Nephron progenitor cell (in vitro differentiated cells): Measurements from ENCODE around the gene CHD6.
A peak's percentile ranks its signal among the peaks of the same experiment; 100 is the strongest.

Experiments
- DNase-seq: peaks from one replicate; pipeline ENCODE4 v3.0.0; 2021
- H3K27ac Mint-ChIP-seq: 2 replicates; pipeline ENCODE4 v1.8.0; 2021; ENCODE audit warnings: mild to moderate bottlenecking, moderate library complexity, mixed read lengths
- H3K27me3 Mint-ChIP-seq: 2 replicates; pipeline ENCODE4 v1.8.0; 2021; ENCODE audit warnings: mild to moderate bottlenecking, low read depth, mixed read lengths; ENCODE audit not compliant: poor library complexity
- H3K36me3 Mint-ChIP-seq: 2 replicates; pipeline ENCODE4 v1.8.0; 2021; ENCODE audit warnings: low read depth, mixed read lengths
- H3K4me1 Mint-ChIP-seq: 2 replicates; pipeline ENCODE4 v1.8.0; 2021; ENCODE audit warnings: mixed read lengths
- H3K4me3 Mint-ChIP-seq: 2 replicates; pipeline ENCODE4 v1.8.0; 2021; ENCODE audit warnings: mild to moderate bottlenecking, moderate library complexity, mixed read lengths
- H3K9me3 Mint-ChIP-seq: 2 replicates; pipeline ENCODE4 v1.8.0; 2021; ENCODE audit warnings: mild to moderate bottlenecking, moderate library complexity, mixed read lengths
- TF ChIP-seq, protein P1 (sequence below): fragments of 200-600 bp; sonication (generic); IDR thresholded peaks from 2 replicates; pipeline ENCODE4 v1.5.0; 2021; ENCODE audit warnings: antibody characterized with exemption

Gene CHD6

DNA sequence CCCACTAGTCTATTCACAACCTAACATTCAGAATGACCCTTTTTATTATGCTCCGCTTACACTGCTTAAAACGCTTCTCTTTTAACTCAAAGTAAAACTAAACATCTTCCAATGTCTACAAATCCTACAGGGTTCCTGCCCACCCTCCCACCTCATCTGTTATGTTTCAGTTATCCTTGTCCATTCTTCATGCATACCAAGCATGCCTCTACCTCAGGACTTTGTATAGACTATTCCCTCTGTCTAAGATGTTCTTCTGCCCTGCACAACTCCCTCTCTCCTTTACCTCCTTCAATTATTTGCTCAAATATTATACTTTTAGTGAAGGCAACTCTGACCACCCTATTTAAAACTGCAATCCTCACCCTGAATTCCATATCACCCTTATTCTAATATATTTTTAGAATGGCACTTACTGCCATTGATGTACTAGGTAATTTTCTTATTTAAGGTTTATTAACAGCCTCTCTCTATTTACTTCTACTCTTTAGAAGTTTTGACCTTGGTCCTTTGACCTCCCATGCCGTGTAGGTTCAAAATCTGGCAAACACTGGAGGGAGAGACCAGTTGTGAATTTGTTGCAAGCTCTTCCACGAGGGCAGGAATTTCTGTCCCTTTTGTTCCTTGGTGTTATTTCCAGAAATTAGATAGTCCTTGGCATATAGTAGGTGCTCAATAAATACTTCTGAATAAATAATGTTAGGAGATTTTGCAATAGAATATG, 111.8 kb downstream of the CHD6 start:
- H3K9me3 Mint-ChIP-seq: peaks cover 29% of the 10 kb centered on the region
- no peak for DNase-seq
- peaks cover 3% of the 10 kb centered on the region for H3K27me3 Mint-ChIP-seq
- no peak overlapping the region for H3K4me3 Mint-ChIP-seq
- peaks cover 53% of the 10 kb centered on the region for H3K36me3 Mint-ChIP-seq
- TF ChIP-seq, protein P1, sequence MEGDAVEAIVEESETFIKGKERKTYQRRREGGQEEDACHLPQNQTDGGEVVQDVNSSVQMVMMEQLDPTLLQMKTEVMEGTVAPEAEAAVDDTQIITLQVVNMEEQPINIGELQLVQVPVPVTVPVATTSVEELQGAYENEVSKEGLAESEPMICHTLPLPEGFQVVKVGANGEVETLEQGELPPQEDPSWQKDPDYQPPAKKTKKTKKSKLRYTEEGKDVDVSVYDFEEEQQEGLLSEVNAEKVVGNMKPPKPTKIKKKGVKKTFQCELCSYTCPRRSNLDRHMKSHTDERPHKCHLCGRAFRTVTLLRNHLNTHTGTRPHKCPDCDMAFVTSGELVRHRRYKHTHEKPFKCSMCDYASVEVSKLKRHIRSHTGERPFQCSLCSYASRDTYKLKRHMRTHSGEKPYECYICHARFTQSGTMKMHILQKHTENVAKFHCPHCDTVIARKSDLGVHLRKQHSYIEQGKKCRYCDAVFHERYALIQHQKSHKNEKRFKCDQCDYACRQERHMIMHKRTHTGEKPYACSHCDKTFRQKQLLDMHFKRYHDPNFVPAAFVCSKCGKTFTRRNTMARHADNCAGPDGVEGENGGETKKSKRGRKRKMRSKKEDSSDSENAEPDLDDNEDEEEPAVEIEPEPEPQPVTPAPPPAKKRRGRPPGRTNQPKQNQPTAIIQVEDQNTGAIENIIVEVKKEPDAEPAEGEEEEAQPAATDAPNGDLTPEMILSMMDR: no peak
- peaks cover 29% of the 10 kb centered on the region for H3K4me1 Mint-ChIP-seq
- peak overlapping the region; percentile 72 for H3K27ac Mint-ChIP-seq

DNA sequence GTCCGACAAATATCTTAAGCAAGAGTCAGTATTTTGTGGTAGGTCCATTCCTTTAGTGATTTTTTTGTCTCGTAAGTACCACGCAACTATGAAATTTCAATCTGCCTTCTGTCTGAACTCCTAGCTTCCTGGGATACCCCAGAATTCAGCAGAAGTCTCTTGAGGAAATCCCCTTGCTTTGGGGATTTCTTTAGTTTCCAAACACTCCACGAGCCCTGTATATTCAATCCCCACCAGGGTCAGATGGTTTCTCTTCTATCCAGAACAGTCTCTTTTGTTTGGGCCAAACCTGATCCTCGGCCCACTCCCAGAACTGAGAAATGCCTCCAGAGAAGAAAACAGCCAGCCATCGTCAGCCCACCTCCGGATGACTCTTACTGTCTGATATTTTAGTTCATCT, 113.0 kb downstream of the CHD6 start:
- no peak for DNase-seq
- peaks cover 52% of the 10 kb centered on the region for H3K36me3 Mint-ChIP-seq
- H3K4me1 Mint-ChIP-seq: peaks cover 17% of the 10 kb centered on the region
- H3K27ac Mint-ChIP-seq: no peak overlapping the region
- no peak overlapping the region for H3K4me3 Mint-ChIP-seq
- peaks cover 29% of the 10 kb centered on the region for H3K9me3 Mint-ChIP-seq
- H3K27me3 Mint-ChIP-seq: peaks cover under 1% of the 10 kb centered on the region
- TF ChIP-seq, protein P1: no peak

- DNase-seq: no peak
- Mint-ChIP-seq H3K4me3 (no peak overlapping the region), H3K36me3 (peaks cover 57% of the 10 kb centered on the region), H3K4me1 (no peaks in the 10 kb centered on the region), H3K27ac (no peak overlapping the region), H3K27me3 (no peaks in the 10 kb centered on the region), H3K9me3 (peaks cover 25% of the 10 kb centered on the region)
- TF ChIP-seq, protein P1: no peak
These were observed 116.8 kb downstream of the CHD6 start for GRCh38 chr20:41501376-41501775.

DNA sequence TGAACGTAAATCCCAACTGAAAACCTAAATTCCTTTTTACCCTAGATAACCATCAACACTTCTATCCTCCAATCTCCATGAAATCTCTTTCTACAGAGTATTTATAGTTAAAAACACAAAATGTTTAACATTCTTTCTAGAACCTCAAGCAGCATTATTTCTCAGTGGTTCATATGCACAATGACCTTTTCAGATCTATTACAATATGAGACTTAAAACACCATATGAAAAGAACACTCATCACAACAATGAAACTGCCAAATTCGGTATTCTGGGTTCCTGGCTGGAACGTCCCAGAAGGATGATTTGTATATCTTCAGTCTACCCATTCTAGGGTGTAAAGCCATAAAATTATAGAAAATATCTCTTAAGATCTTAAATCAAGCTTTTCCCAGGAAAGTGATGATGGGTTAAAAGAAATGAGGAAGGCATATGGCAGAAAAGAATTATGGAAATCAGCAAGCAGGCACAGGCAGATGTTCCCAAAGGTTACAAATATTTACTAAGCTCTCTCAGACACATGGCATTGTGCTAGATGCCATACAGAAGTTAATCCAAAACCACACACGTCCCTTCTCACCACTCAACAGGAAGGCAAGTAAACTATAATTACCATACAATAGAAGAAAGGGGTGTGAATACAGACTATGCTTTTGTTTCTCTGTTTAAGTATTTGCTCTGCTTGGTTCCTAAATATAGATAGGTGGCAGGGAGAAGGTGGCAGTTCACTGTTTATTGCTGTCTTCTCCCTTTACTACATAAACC, 118.0 kb downstream of the CHD6 start:
- Mint-ChIP-seq H3K4me1 (no peaks in the 10 kb centered on the region), H3K27ac (no peak overlapping the region), H3K36me3 (peaks cover 45% of the 10 kb centered on the region), H3K9me3 (peaks cover 12% of the 10 kb centered on the region), H3K4me3 (no peak overlapping the region), H3K27me3 (no peaks in the 10 kb centered on the region)
- DNase-seq: no peak
- TF ChIP-seq, protein P1: no peak

DNA sequence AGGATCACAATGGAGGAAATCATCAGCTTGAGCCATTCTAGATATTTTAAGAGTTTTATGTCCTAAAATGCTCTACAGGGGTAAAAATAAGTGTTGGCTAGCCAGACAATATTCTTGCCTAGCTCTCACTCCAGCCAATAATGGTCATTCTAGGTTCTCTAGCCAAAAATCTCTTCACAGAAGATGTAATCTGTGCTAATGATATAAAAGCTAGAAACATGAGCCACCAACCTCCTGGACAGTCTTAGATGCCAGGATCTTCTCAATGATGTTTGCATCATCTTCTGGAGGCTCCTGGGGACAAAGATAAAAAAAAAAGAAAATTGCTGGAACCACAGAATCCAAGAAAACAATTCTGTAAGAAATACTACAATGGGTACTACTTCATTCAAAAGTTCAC, 119.1 kb downstream of the CHD6 start:
- TF ChIP-seq, protein P1: no peak

More for the DNA sequence above, 119.1 kb downstream of the CHD6 start:
- H3K27ac Mint-ChIP-seq: no peak overlapping the region
- no peaks in the 10 kb centered on the region for H3K27me3 Mint-ChIP-seq
- no peak overlapping the region for H3K4me3 Mint-ChIP-seq
- H3K4me1 Mint-ChIP-seq: no peaks in the 10 kb centered on the region
- peaks cover 34% of the 10 kb centered on the region for H3K36me3 Mint-ChIP-seq
- peaks cover 2% of the 10 kb centered on the region for H3K9me3 Mint-ChIP-seq
- DNase-seq: no peak
